SK-N-SH (cell line): ENCODE results near the gene PRR12. TPM values are rescaled to one million over a fixed set of nuclear protein-coding genes. Genes with fewer than 3 reads are reported as not detected.

Experiments used
- CTCF ChIA-PET: fragments of 300-600, 350-600 bp; formaldehyde crosslinking; extraction: SDS; loops from one replicate; lab custom pipeline; 2021; lab: Yijun Ruan, JAX
- POLR2A ChIA-PET: fragments of 350-600 bp; sonication (Branson Sonifier 250); formaldehyde crosslinking; extraction: SDS; loops from one replicate; lab custom pipeline; 2020; ENCODE audit warnings: antibody characterized with exemption, inconsistent platforms; lab: Yijun Ruan, JAX
- DNase-seq: peaks from one replicate; pipeline ENCODE4 v3.0.0; 2012
- H2AFZ ChIP-seq: fragments of 200-600 bp; sonication (generic); 2 replicates; pipeline ENCODE4 v1.8.1; 2016; ENCODE audit warnings: antibody characterized with exemption, mild to moderate bottlenecking, low read depth
- H3F3A ChIP-seq: fragments of 200-600 bp; sonication (generic); replicated peaks from 2 replicates; pipeline ENCODE3; 2016; ENCODE audit warnings: antibody characterized with exemption, mild to moderate bottlenecking; ENCODE audit not compliant: insufficient read depth
- H3K27ac ChIP-seq, 2 experiments: fragments of 200-500 bp in 1 of 2; fragments of 200-600 bp in 1 of 2; sonication (Bioruptor generic) in 1 of 2; sonication (generic), shearing (Covaris generic) in 1 of 2; 2 replicates each; pipeline versions ENCODE4 v1.5.1 to v1.6.1; 2014 to 2016; ENCODE audit warnings: low read depth in 2 of 2, inconsistent platforms in 1 of 2, low read length in 1 of 2, mild to moderate bottlenecking in 1 of 2, mixed read lengths in 1 of 2
- H3K27me3 ChIP-seq: fragments of 200-600 bp; sonication (generic), shearing (Covaris generic); 2 replicates; pipeline ENCODE4 v1.6.1; 2016; ENCODE audit warnings: mixed run types; ENCODE audit not compliant: insufficient read depth
- H3K36me3 ChIP-seq, 2 experiments: fragments of 200-500 bp in 1 of 2; fragments of 200-600 bp in 1 of 2; sonication (Bioruptor generic) in 1 of 2; sonication (generic) in 1 of 2; replicated peaks in 1 of 2; 2 replicates each; pipeline versions ENCODE3 to v1.5.1; 2014 to 2016; ENCODE audit warnings: low read length in 1 of 2, mild to moderate bottlenecking in 1 of 2; ENCODE audit not compliant: insufficient read depth in 2 of 2, control insufficient read depth in 1 of 2
- H3K4me1 ChIP-seq, 2 experiments: fragments of 200-500 bp in 1 of 2; fragments of 200-600 bp in 1 of 2; sonication (Bioruptor generic) in 1 of 2; sonication (generic), shearing (Covaris generic) in 1 of 2; 2 replicates each; pipeline versions ENCODE4 v1.5.1 to v1.6.1; 2014 to 2016; ENCODE audit warnings: low read depth in 1 of 2, low read length in 1 of 2, mixed run types in 1 of 2; ENCODE audit not compliant: insufficient read depth in 2 of 2, control insufficient read depth in 1 of 2
- H3K4me2 ChIP-seq: fragments of 200-600 bp; sonication (generic), shearing (Covaris generic); 2 replicates; pipeline ENCODE4 v1.6.1; 2017; ENCODE audit warnings: mixed run types
- H3K4me3 ChIP-seq, 2 experiments: fragments of 200-500 bp in 1 of 2; fragments of 200-600 bp in 1 of 2; sonication (Bioruptor generic) in 1 of 2; sonication (generic), shearing (Covaris generic) in 1 of 2; 2 replicates each; pipeline versions ENCODE4 v1.5.1 to v1.8.1; 2014 to 2016; ENCODE audit warnings: low read depth in 2 of 2, inconsistent platforms in 1 of 2, low read length in 1 of 2, mild to moderate bottlenecking in 1 of 2, mixed read lengths in 1 of 2, moderate library complexity in 1 of 2
- H3K79me2 ChIP-seq: fragments of 200-600 bp; sonication (generic); 2 replicates; pipeline ENCODE4 v1.8.1; 2017; ENCODE audit warnings: mild to moderate bottlenecking; ENCODE audit not compliant: insufficient read depth
- H3K9ac ChIP-seq: fragments of 200-600 bp; sonication (generic); 2 replicates; pipeline ENCODE4 v1.6.1; 2017; ENCODE audit warnings: mixed run types
- H3K9me2 ChIP-seq: fragments of 200-600 bp; sonication (generic); 2 replicates; pipeline ENCODE4 v1.6.1; 2017; ENCODE audit warnings: mixed run types
- H3K9me3 ChIP-seq: fragments of 200-600 bp; sonication (generic); 2 replicates; pipeline ENCODE4 v1.6.1; 2017; ENCODE audit warnings: mixed run types, mild to moderate bottlenecking, moderate library complexity
- H4K20me1 ChIP-seq: fragments of 200-600 bp; sonication (generic); 2 replicates; pipeline ENCODE4 v1.6.1; 2017; ENCODE audit warnings: mild to moderate bottlenecking, mixed run types; ENCODE audit not compliant: insufficient read depth
- ELF1 ChIP-seq: IDR thresholded peaks from 2 replicates; pipeline ENCODE4 v1.4.0; 2012
- EP300 ChIP-seq, 2 experiments: IDR thresholded peaks; 2 replicates each; pipeline versions ENCODE4 v1.4.0 to v1.6.1; 2012; ENCODE audit warnings: borderline replicate concordance in 1 of 2, low read depth in 1 of 2, low read length in 1 of 2
- GATA2 ChIP-seq: sonication (generic); formaldehyde crosslinking; IDR thresholded peaks from 2 replicates; pipeline ENCODE4 v1.5.0; 2020; ENCODE audit warnings: mild to moderate bottlenecking, missing genetic modification reagents
- MEF2A ChIP-seq: IDR thresholded peaks from 2 replicates; pipeline ENCODE4 v1.4.0; 2012; ENCODE audit warnings: low read depth, borderline replicate concordance
- POLR2AphosphoS5 ChIP-seq: IDR thresholded peaks from 2 replicates; pipeline ENCODE4 v1.6.1; 2012; ENCODE audit warnings: low read depth, low read length
- WGBS: methylation state at CpG from one replicate; pipeline ENCODE4 v1.1.6; 2017; ENCODE audit warnings: low lambda C conversion rate; 5-methylcytosine and 5-hydroxymethylcytosine counted together
- polyA plus RNA-seq, 3 experiments: library from polyadenylated mRNA; depleted of rRNA; stranded (reverse); fragments of >200 nt; gene quantifications; 2 replicates each; pipeline ENCODE4 v1.2.3, GENCODE V29; 2012
- TF ChIP-seq, protein P1 (sequence below): fragments of 150-350 bp; IDR thresholded peaks from 2 replicates; pipeline ENCODE4 v1.6.1; 2017; ENCODE audit warnings: antibody characterized with exemption, low read length, low read depth, borderline replicate concordance
- TF ChIP-seq, protein P2 (sequence below): fragments of 150-350 bp; IDR thresholded peaks from 2 replicates; pipeline ENCODE4 v1.6.1; 2016; ENCODE audit warnings: mild to moderate bottlenecking, low read depth, low read length

Gene PRR12
- polyA plus RNA-seq, 1 of the 3 experiments (the other 2 are of a cell fraction): 1.7 TPM

DNA sequence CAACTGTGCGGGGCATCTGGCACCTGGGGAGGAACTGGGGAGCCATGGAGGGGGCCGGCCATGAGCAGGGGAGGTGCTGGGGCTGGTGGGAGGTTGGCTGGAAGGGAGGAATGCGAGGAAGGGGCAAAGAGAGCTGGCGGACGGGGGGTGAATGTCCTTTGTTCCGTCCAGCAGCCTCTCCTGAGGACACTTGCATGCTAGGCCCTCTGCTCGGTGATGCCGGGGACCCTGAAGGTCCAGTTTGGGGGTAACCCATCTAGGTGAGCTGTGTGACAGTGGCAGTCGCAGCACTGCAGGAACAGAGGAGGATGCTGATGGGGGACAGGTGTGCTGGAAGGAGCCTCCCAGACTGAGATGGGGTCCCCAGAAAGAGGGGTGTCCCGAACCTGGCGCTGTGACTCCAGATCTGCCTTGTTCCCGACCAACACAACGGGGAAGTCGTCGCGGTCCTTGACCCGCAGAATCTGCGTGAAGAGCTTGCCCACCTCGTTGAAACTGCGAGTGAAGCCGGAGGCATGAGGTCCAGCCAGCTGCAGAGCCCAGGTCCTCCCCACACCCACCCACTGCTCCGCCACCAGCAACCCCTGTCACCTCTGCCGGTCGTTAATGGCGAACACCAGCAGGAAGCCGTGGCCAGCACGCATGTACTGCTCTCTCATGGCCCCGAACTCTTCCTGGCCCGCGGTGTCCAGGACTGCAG, 45.4 kb downstream of the PRR12 start:
- Histone ChIP-seq H3K4me2 (no peak overlapping the region), H3K4me1 (peaks cover 12 to 18% of the 10 kb centered on the region in 2 experiments), H3F3A (peaks cover 12% of the 10 kb centered on the region), H3K9ac (no peak overlapping the region), H3K4me3 (no peak overlapping the region), H4K20me1 (no peaks in the 10 kb centered on the region), H3K27ac (no peak overlapping the region), H3K36me3 (no peaks in the 10 kb centered on the region), H3K9me2 (no peaks in the 10 kb centered on the region), H2AFZ (no peak overlapping the region), H3K79me2 (peaks cover 20% of the 10 kb centered on the region), H3K27me3 (no peaks in the 10 kb centered on the region), H3K9me3 (no peaks in the 10 kb centered on the region)
- TF ChIP-seq ELF1 (no peak), EP300 (IDR thresholded peaks at IDR 0.05; ENCODE audit: borderline replicate concordance in 1 of 2, low read depth in 1 of 2, low read length in 1 of 2) (no peak), GATA2 (CRISPR knock-in tag) (no peak)
- TF ChIP-seq, protein P1, sequence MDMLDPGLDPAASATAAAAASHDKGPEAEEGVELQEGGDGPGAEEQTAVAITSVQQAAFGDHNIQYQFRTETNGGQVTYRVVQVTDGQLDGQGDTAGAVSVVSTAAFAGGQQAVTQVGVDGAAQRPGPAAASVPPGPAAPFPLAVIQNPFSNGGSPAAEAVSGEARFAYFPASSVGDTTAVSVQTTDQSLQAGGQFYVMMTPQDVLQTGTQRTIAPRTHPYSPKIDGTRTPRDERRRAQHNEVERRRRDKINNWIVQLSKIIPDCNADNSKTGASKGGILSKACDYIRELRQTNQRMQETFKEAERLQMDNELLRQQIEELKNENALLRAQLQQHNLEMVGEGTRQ: no peak
- TF ChIP-seq, protein P2, sequence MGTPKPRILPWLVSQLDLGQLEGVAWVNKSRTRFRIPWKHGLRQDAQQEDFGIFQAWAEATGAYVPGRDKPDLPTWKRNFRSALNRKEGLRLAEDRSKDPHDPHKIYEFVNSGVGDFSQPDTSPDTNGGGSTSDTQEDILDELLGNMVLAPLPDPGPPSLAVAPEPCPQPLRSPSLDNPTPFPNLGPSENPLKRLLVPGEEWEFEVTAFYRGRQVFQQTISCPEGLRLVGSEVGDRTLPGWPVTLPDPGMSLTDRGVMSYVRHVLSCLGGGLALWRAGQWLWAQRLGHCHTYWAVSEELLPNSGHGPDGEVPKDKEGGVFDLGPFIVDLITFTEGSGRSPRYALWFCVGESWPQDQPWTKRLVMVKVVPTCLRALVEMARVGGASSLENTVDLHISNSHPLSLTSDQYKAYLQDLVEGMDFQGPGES: no peak
- ChIA-PET CTCF (interaction anchor here (0.6 to 1.0 kb wide), 3 partner anchors 20 to 56 kb away, joined by 3 to 4 read pairs (median 3); partner anchors contain the start of gene NOSIP), POLR2A (no interaction called here)
- DNase-seq: no peak
- WGBS: 82% methylated on average over 18 of the region's 30 CpGs

DNA sequence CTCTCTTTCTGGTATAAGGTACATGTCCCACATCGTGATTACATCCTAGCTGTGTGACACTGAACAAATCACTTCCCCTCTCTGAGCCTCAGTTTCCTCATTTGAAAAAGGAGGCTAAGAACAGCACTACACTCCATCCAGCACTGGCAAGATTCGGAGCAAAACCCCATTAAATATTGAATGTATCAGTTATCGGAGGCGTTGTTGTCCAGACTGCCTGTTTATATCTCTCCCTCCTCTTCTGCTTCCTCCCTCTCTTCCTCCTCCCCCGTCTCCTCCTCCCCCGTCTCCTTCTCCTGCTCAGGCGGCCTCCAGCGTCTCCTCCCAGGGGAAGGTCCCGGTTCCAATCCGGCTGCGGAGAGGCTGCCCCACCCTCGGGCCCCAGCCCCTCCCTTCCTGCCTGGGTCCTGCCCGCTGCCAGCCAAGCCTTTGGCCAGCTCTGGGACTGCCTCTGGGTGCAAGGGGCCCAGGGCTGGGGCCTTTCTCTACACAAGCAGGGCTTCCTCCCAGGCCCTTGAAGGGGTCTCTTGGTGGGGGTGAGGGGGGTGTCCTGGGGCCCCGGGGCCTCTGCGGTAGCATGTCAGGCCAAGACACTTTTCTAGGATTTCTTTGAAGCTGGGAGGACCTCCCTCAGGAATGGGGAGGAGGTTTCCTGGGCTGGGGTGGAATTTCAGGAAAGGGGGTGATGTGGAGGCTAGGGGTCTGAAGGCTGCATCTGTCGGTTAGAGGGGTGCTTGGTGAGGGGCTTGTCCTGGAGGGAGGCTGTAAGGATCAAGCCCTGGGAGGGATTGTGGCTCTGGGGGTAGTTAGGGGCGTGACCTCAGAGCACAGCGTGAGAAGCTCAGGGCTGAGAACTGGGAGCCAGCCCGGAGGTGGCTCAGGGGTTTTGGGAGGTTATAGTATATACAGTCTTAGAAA, 47.1 kb downstream of the PRR12 start:
- H3K27ac ChIP-seq: peak overlapping the region; percentile 35 to 100; a peak in 3 of 4 replicates
- H3K9me3 ChIP-seq: no peaks in the 10 kb centered on the region
- POLR2A ChIA-PET: no interaction called here
- peak overlapping the region; percentile 97 for H3K4me2 ChIP-seq
- peaks cover 14 to 22% of the 10 kb centered on the region in 2 experiments for H3K4me1 ChIP-seq
- no peak overlapping the region for H2AFZ ChIP-seq
- H3K79me2 ChIP-seq: peaks cover 32% of the 10 kb centered on the region
- H3K36me3 ChIP-seq: no peaks in the 10 kb centered on the region
- no peak for DNase-seq
- H3K4me3 ChIP-seq: peak overlapping the region; percentile 17 to 87; a peak in 3 of 4 replicates
- H3K9me2 ChIP-seq: no peaks in the 10 kb centered on the region
- TF ChIP-seq POLR2AphosphoS5: 0 out of 2 replicates have a peak, but pooled peaks have one; percentile 16
- no peak for TF ChIP-seq MEF2A
- H3K9ac ChIP-seq: peak overlapping the region; percentile 76
- H3K27me3 ChIP-seq: no peaks in the 10 kb centered on the region
- H4K20me1 ChIP-seq: no peaks in the 10 kb centered on the region
- H3F3A ChIP-seq: peaks cover 14% of the 10 kb centered on the region
- CTCF ChIA-PET: no interaction called here
- 29% methylated on average over 19 of the region's 19 CpGs for WGBS
